ENCODE measurements around the gene BRINP2.

BRINP2 gene

DNA sequence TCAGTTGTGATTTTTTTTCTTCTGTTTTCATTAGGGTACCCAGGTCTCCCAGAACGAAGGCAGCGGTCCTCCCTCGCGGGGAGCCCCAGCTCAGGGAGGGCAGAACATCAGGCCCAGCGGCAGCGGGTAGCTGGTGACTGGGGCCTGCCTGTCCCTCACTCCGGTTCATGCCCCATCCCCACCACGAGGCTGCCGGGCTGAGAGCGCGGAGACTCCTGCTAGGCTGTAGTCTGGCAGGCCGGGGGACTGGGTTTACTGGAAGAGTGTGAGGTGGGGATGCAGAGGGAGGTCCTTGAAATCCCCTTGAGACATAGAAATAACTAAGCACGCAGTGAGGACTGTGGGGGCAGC is 10.5 kb downstream of the BRINP2 start:
- peaks cover 3% of the 10 kb centered on the region for H3K9me3 Mint-ChIP-seq
- no peak for ATAC-seq (ENCODE audit: low read depth)
- H3K4me3 Mint-ChIP-seq, result peak overlapping the region; percentile 21
- peaks cover 20% of the 10 kb centered on the region for H3K27me3 Mint-ChIP-seq
- H3K36me3 Mint-ChIP-seq, result no peaks in the 10 kb centered on the region
- H3K27ac Mint-ChIP-seq, result no peak overlapping the region
- no peak for DNase-seq (ENCODE audit: low spot score in 2 of 2)
- peaks cover 16% of the 10 kb centered on the region for H3K4me1 Mint-ChIP-seq

DNA sequence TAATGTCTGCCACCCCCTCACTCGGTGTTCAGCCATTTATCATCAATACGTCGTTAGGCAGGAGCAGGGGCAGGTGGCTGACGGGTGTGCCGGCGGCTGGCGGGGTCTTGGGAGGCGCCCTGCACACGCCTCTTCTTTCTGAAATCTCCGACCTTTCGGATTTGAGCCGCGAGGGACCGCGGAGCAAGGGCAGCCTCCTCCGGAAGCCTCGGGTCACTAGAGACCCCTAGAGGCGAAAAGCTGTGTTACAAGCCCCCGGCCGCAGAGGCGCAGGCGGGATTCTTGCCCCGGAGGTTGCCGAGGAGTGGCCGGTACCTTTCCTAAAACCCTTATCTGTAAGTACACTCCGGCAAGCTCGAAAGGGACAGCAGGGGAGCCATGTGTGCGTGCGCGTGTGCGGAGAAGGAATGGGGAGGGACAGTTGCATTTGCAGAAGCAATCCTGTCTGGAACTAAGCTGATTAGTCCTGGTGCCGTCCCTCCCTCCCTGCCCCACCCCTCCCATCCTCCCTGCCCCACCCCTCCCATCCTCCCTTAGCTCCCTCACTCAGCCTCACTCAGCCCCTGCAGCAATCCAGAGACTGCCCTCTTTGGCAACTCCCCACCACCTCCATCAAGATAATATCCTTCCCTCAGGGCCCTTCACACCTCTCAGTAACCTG is 11.0 kb downstream of the BRINP2 start:
- H3K27ac Mint-ChIP-seq, result no peak overlapping the region

DNA sequence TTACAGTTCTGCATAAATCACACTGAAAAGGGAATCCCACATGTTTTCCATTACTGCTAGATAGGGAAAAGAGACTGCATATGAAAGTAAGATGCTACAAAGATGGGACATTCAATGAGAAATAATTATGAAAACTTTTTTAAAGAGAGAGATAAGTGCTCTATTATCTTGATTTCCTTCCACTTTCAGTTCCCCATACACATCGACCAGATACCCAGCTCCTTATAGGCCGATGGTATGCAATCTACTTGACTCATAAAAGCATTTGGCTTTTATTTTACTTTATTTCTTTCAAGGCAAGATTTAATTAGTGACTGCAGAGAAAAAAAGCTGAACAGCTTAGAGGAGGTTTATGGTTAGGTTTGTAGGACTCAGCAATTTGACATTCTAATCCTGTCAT is 13.1 kb downstream of the BRINP2 start:
- Mint-ChIP-seq H3K9me3 (no peaks in the 10 kb centered on the region), H3K27me3 (peaks cover 20% of the 10 kb centered on the region), H3K4me3 (no peak overlapping the region), H3K27ac (no peak overlapping the region), H3K36me3 (no peaks in the 10 kb centered on the region), H3K4me1 (peaks cover 16% of the 10 kb centered on the region)
- ATAC-seq (ENCODE audit: low read depth) (no peak), DNase-seq (ENCODE audit: low spot score in 2 of 2) (no peak)

More for the DNA sequence above, 11.0 kb downstream of the BRINP2 start:
- DNase-seq (ENCODE audit: low spot score in 2 of 2) (peak in 1 of 2 donors; percentile 11), ATAC-seq (ENCODE audit: low read depth) (no peak)
- H3K36me3 Mint-ChIP-seq, result no peaks in the 10 kb centered on the region
- H3K9me3 Mint-ChIP-seq, result peaks cover 3% of the 10 kb centered on the region
- H3K4me1 Mint-ChIP-seq, result peaks cover 16% of the 10 kb centered on the region
- H3K4me3 Mint-ChIP-seq, result peak overlapping the region; percentile 64
- H3K27me3 Mint-ChIP-seq, result peaks cover 22% of the 10 kb centered on the region

DNA sequence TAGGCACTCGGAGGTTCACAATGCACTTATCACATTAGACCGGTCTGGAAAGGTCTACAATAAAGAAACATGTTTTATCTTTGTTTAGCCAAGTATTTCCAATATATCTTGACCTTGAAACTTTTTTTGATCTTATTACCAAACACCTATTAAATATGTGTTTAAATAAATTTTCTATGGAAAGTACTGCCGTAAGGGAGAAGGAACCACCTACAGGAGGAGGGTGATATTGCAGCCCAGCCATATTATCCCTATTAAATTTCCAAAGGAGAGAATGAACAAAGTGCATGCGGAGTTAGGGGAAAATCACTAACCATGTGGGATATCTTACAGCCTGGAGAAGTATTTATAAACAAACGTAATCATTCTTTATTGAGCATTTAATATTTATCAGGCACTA is 14.5 kb downstream of the BRINP2 start:
- Mint-ChIP-seq H3K27ac (no peak overlapping the region), H3K4me3 (no peak overlapping the region), H3K36me3 (no peaks in the 10 kb centered on the region), H3K27me3 (peaks cover 18% of the 10 kb centered on the region), H3K4me1 (peaks cover 16% of the 10 kb centered on the region), H3K9me3 (no peaks in the 10 kb centered on the region)
- ATAC-seq (ENCODE audit: low read depth) (no peak), DNase-seq (ENCODE audit: low spot score in 2 of 2) (no peak)

DNA sequence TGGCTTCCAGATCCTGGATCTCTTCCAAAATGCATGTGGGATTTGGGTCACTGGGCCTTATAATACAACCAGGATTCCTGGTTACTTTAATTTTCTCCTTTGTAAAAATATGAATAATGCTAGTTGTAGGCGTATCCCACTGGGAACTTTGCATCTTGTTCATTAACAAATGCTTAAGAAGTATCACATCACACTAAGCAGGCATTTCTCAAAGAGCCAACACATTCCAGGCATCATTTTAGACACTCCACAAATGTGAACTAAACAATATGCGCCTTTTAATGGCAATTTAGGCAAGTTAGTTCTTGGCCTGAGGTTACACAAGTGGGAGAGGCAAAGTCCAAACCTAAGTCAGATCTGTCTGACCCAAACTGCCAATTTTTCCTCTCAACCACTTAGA is 15.9 kb downstream of the BRINP2 start:
- H3K27ac Mint-ChIP-seq, result no peak overlapping the region
- H3K4me1 Mint-ChIP-seq, result peaks cover 12% of the 10 kb centered on the region
- DNase-seq (ENCODE audit: low spot score in 2 of 2) (no peak), ATAC-seq (ENCODE audit: low read depth) (no peak)
- no peaks in the 10 kb centered on the region for H3K9me3 Mint-ChIP-seq
- no peak overlapping the region for H3K4me3 Mint-ChIP-seq
- no peaks in the 10 kb centered on the region for H3K36me3 Mint-ChIP-seq
- peaks cover 11% of the 10 kb centered on the region for H3K27me3 Mint-ChIP-seq

DNA sequence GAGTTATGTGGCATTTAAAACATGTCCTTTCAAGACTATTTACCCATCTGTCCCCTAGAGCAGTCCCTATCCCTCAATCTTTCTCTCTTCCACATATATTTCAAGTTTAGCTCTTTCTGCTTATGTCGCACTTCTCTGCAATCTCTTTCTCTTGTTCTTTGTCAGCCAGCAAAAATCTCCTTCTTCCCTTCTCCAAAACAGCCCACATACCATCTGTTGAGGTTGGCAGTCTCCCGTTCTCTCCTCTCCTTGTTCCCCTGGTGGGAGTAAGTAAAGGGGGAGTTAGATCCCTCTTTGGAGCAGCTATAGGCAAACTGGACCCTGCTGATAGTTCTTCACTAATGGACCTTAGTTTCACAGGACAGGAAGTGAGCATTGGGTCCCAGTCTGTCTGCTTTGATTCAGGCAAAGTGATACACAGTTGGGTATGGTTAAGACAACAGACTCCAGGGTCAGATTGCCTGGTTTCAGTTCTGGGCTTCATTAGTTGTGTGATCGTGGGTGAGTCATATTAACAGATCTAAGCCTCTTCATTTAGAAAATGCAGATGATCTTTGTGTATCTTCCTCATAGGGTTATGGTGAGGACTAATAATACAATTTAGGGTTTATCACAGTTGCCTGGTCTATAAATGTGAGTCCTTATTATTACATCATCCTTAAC is 19.7 kb downstream of the BRINP2 start:
- peaks cover 3% of the 10 kb centered on the region for H3K27me3 Mint-ChIP-seq
- no peak for DNase-seq (ENCODE audit: low spot score in 2 of 2)

DNA sequence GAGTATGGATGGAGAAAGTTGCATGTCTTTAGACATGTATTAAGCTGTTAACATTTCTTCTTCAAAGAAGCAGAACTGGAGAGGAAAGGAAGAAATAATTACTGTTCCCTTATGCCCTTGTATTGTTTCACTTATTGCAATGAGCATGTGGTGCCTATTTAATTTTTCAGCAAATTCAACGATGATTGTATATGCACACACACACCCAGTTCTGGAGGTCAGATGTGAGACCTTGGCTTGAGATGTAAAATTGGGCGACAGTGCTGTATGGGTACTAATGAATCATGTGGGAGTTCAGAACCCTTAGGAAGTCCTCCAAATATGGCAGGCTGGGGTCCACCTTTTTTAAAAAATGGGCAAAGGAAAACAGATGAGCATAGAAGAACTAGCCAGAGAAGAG is 27.5 kb downstream of the BRINP2 start:
- H3K27me3 Mint-ChIP-seq, result peaks cover 2% of the 10 kb centered on the region
- no peak for DNase-seq (ENCODE audit: low spot score in 2 of 2)
- ATAC-seq (ENCODE audit: low read depth), result no peak
- H3K4me3 Mint-ChIP-seq, result no peak overlapping the region
- H3K36me3 Mint-ChIP-seq, result no peaks in the 10 kb centered on the region
- peaks cover 7% of the 10 kb centered on the region for H3K9me3 Mint-ChIP-seq
- H3K4me1 Mint-ChIP-seq, result no peaks in the 10 kb centered on the region
- no peak overlapping the region for H3K27ac Mint-ChIP-seq

More for the DNA sequence above, 19.7 kb downstream of the BRINP2 start:
- no peak overlapping the region for H3K4me3 Mint-ChIP-seq
- ATAC-seq (ENCODE audit: low read depth), result no peak
- H3K9me3 Mint-ChIP-seq, result no peaks in the 10 kb centered on the region
- H3K4me1 Mint-ChIP-seq, result no peaks in the 10 kb centered on the region
- H3K36me3 Mint-ChIP-seq, result no peaks in the 10 kb centered on the region
- no peak overlapping the region for H3K27ac Mint-ChIP-seq

DNA sequence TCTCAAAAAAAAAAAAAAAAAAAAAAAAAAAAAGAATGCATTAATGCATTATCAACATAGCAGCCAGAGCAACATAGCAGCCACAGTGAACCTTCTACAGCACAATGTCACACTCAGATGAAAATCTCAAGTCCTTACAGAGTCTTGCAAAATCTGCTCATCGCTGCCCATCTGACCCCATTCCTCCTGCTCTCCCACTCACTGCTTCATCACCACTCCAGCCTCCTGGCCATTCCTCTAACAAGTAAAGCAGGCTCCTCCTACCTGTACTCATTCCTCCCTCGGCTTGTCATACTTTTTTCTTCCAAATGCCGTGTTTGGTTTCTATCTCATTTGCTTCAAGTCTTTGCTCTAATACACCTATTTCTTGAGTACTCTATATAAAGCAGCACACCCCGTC is 29.5 kb downstream of the BRINP2 start:
- Mint-ChIP-seq H3K27ac (no peak overlapping the region), H3K9me3 (peaks cover 9% of the 10 kb centered on the region), H3K4me1 (no peaks in the 10 kb centered on the region), H3K36me3 (no peaks in the 10 kb centered on the region), H3K27me3 (no peaks in the 10 kb centered on the region), H3K4me3 (no peak overlapping the region)
- no peak for DNase-seq (ENCODE audit: low spot score in 2 of 2)
- ATAC-seq (ENCODE audit: low read depth), result no peak

DNA sequence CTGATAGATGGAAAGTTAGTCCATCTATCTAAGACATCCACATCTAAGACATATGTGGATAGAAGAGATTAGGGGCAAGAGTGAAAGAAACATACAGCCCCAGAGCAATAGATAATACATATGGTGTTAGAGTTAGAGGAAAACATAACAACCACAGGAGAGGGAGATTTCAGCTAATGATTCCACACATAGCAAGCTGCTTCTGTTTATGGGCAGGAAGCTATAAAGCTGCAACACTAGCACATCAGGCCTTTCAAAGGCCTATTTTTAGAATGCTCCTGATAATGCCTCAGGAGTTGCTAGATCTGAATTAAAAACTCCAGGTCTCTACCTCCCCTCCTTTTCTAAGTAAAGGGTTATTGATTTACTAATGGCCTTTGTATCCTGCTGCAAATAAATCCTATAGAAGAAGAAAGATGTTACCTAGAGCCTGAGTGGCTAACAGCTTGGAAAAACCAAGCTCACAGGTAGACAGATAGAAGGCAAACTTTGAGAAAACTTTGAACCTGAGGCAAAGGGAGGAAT is 36.1 kb downstream of the BRINP2 start:
- no peak for ATAC-seq (ENCODE audit: low read depth)
- H3K9me3 Mint-ChIP-seq, result peaks cover 2% of the 10 kb centered on the region
- H3K4me3 Mint-ChIP-seq, result no peak overlapping the region
- no peak overlapping the region for H3K27ac Mint-ChIP-seq
- H3K36me3 Mint-ChIP-seq, result no peaks in the 10 kb centered on the region
- H3K27me3 Mint-ChIP-seq, result peaks cover 2% of the 10 kb centered on the region
- DNase-seq (ENCODE audit: low spot score in 2 of 2), result no peak
- no peaks in the 10 kb centered on the region for H3K4me1 Mint-ChIP-seq

DNA sequence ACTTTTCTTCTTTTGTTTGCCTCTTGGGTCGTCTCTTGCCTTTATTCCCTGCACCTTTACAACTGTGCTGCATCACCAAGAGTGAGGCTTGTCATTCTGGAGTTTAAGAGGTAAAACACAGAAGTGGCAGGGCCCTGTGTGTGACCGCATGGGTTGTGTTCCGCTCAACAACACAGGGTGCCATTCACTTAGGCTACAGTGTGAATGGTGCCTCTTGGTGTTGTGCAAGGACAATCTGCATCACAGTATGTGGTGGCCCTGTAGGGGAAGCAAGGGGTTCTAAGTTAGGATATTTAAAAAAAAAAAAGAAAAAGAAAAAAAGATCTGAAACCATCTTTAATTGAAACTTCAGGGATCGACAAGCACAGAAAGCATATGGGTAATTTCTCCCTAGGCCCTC is 38.2 kb downstream of the BRINP2 start:
- H3K36me3 Mint-ChIP-seq, result no peaks in the 10 kb centered on the region
- DNase-seq (ENCODE audit: low spot score in 2 of 2) (no peak), ATAC-seq (ENCODE audit: low read depth) (no peak)
- H3K4me3 Mint-ChIP-seq, result no peak overlapping the region
- no peak overlapping the region for H3K27ac Mint-ChIP-seq
- H3K27me3 Mint-ChIP-seq, result peaks cover 2% of the 10 kb centered on the region
- peaks cover 2% of the 10 kb centered on the region for H3K9me3 Mint-ChIP-seq
- H3K4me1 Mint-ChIP-seq, result no peaks in the 10 kb centered on the region

DNA sequence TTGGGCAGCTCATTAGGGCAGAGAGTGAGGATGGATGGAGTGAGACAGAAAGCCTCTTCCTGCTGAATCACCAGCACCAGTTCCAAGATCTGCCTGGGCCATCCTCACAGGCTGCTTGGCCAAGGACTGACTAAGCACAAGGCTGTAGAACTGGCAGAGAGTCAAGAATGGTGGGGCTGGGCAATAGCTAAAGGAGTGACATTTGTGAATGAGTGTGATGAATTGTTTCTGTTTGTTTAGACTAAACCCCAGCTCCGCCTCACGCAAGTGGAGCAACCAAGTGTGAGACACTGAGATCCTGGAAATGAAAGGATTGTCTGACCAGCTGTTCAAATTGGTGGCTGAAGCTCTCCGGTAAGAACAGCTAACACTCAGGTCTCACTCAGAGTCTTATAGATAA is 38.6 kb downstream of the BRINP2 start:
- no peaks in the 10 kb centered on the region for H3K4me1 Mint-ChIP-seq
- H3K27me3 Mint-ChIP-seq, result peaks cover 2% of the 10 kb centered on the region
- no peaks in the 10 kb centered on the region for H3K36me3 Mint-ChIP-seq
- H3K27ac Mint-ChIP-seq, result no peak overlapping the region
- H3K9me3 Mint-ChIP-seq, result no peaks in the 10 kb centered on the region
- DNase-seq (ENCODE audit: low spot score in 2 of 2), result no peak
- H3K4me3 Mint-ChIP-seq, result no peak overlapping the region
- ATAC-seq (ENCODE audit: low read depth), result no peak

DNA sequence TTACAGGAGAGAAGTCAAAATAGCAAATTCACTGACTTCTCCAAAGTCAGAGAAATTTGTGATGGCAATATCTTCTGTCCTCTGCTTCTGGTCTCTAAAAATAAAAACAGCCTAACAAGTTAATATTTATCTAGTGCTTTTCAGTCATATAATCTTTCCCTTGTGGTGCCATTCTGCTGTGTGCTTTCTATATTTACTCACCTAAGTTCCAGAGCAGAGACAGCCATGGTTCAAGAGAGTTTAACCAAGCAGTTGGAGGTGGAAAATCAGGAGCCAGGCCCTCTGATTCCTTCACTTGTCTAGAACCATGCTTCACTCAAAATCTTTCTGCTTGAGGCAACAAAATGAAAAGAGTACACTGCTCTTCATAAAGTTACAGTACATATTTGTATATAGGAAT is 39.3 kb downstream of the BRINP2 start:
- Mint-ChIP-seq H3K36me3 (no peaks in the 10 kb centered on the region), H3K4me1 (no peaks in the 10 kb centered on the region), H3K4me3 (no peak overlapping the region), H3K27me3 (peaks cover 2% of the 10 kb centered on the region), H3K27ac (no peak overlapping the region), H3K9me3 (peaks cover 2% of the 10 kb centered on the region)
- DNase-seq (ENCODE audit: low spot score in 2 of 2) (no peak), ATAC-seq (ENCODE audit: low read depth) (no peak)

DNA sequence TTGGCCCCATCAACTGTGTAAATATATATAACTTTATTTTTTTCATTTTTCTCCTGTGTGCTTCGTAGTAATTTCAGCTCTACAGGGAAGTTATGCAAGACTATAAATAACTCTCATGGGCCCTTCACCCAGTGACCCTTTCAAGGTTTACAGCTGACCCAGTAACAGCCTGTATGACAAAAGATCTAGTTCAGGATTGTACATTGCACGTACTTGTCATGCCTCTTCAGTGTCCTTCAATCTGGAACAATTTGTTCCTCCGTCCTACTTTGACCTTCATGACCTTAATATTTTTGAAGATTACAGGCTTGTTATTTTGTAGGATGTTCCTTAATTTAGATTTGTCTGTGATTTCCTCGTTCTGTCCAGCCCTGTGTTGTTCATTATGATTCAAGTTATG is 40.5 kb downstream of the BRINP2 start:
- H3K27ac Mint-ChIP-seq, result no peak overlapping the region
- H3K9me3 Mint-ChIP-seq, result peaks cover 4% of the 10 kb centered on the region
- peaks cover 2% of the 10 kb centered on the region for H3K27me3 Mint-ChIP-seq
- ATAC-seq (ENCODE audit: low read depth), result no peak
- H3K36me3 Mint-ChIP-seq, result no peaks in the 10 kb centered on the region
- no peak for DNase-seq (ENCODE audit: low spot score in 2 of 2)
- H3K4me1 Mint-ChIP-seq, result no peaks in the 10 kb centered on the region
- H3K4me3 Mint-ChIP-seq, result no peak overlapping the region

DNA sequence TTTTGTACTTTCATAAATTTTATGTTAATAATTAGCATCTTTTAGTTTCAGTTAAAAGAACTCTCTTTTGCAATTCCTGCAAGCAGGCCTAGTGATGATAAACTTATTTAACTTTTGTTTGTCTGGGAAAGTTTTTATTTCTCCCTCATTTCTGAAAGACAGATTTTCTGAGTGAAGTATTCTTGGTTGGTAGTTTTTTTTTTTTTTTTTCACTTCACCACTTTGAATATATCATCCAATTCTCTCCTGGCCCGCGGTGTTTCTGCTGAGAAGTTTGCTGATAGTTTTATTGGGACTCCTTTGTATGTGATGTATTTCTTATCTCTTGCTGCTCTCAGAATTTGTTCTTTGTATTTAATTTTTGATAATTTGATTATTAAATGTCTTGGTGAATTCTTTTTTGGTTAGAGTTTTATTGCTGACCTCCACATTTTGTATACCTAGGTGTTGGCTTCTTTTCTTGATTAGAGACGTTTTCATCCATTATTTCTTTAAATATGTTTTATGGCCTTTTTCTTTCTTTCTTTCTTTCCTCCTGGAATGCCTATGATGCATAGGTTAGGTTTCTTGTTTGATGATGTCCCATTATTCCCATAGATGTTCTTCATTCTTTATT is 45.9 kb downstream of the BRINP2 start:
- Mint-ChIP-seq H3K9me3 (peaks cover 12% of the 10 kb centered on the region), H3K27ac (no peak overlapping the region), H3K27me3 (no peaks in the 10 kb centered on the region), H3K4me1 (no peaks in the 10 kb centered on the region), H3K36me3 (no peaks in the 10 kb centered on the region), H3K4me3 (no peak overlapping the region)
- no peak for ATAC-seq (ENCODE audit: low read depth)
- no peak for DNase-seq (ENCODE audit: low spot score in 2 of 2)
